HG02588 (cell line): ENCODE data around the gene RAB33B.

ENCODE experiments used
- ATAC-seq: cut with Tn5 transposase; IDR thresholded peaks from one replicate; pipeline ENCODE4 v1.9.1; 2021; ENCODE audit warnings: mild to moderate bottlenecking, moderate library complexity; ENCODE audit not compliant: unreplicated experiment

The RAB33B gene

GRCh38 chr4:139503622-139504166, 49.8 kb downstream of the RAB33B start:
- no peak for ATAC-seq

- no peak for ATAC-seq
Observed at GRCh38 chr4:139506774-139507173, 52.9 kb downstream of the RAB33B start.

- ATAC-seq: no peak
Observed at GRCh38 chr4:139508581-139509237, 54.8 kb downstream of the RAB33B start.

DNA sequence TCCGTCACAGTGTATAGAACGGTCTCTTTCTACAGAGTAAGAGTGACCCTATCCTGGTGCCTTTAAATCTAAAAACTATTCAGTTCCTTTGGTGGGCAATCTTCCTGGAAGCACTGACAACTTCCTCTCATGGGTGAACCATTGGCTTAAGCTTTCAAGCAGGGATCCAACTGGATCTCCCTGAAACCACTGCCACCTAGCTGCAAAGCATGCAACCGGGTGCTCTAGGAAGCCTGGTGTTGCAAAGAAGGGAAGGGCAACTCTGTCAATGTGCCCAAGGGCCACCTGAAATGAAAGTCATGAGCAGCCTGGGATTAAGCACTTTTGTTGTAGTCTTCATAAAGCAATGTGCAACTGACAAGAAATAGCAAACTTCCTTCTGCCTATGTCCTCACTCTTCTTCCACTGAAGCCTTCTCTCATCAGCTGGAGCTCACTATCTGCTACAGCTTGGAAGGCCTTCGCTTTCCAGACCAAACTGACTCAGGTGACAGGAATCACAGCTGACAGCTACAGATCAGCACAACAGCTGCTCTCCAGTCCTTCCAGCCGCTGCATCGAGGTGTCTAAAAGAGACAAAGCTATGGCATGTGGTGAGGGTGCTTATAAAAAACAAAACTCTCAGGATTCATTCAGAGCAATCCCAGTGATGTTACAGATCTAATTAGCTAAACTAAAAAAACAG, 55.9 kb downstream of the RAB33B start:
- ATAC-seq: no peak

DNA sequence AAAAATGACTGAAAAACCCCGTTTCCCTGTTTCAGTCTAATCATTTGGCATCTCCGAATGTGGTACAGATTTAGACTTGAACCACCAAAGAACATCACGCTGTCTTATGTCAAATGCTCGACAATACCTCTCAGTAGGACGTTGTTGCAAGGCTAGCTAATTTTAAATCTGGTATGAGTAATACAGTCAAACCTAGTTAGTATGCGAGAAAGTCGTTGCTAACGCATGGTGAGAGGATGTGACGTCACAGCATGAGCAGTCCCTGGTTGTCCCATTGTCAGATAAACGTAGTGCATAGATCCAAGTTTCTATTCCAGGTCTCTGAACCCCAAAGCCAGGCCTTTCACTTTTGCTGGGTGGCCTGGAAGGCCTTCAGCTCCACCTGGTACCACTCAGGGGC, 57.4 kb downstream of the RAB33B start:
- ATAC-seq: no peak

DNA sequence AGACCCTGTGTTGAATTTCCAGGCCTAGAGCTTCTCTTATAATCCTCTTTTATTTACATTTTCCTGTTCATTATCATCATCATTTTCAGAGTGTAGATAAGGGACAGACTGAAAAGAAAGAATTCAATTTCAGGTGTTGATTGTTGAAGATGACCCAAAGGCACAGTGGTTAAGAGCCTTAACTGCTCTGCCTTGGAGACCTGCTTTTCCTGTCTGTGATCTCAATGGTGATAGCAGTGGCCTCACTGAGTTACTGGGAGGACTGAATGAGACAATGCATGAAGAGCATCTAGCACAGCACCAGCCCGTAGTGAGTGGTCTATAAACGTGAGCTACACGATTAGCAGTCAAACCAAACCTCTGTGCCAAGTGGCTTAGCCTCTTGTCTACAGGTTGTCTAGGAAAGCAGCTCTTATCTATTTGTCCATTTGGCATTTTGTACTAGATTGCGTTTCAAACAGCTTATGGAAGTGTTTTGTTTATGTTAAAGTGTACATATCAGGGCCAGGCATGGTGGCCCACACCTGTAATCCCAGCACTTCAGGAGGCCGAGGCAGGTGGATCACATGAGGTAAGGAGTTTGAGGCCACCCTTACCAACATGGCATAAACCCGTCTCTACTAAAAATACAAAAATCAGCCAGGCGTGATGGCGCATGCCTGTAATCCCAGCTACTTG, 60.6 kb downstream of the RAB33B start:
- no peak for ATAC-seq

DNA sequence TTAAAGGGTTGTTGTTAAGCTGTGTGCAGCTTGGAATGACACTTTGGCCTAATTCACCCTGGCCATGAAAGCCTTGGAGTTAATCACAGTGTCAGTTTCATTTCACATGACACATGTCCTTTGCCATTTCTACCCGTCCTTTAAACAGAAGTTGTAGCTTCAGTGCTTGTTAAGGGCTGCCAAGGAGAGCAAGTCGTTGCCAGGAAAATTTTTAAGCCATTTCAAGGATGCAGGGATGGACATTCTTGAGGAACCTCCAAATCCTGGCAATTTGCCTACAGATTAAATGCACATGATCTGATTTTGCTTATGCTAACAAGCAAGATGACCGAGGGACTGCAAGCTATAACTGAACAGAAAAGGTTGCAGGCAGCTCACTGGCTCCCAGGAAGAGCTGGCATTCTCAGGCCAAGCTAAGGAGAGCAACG, 61.6 kb downstream of the RAB33B start:
- no peak for ATAC-seq

DNA sequence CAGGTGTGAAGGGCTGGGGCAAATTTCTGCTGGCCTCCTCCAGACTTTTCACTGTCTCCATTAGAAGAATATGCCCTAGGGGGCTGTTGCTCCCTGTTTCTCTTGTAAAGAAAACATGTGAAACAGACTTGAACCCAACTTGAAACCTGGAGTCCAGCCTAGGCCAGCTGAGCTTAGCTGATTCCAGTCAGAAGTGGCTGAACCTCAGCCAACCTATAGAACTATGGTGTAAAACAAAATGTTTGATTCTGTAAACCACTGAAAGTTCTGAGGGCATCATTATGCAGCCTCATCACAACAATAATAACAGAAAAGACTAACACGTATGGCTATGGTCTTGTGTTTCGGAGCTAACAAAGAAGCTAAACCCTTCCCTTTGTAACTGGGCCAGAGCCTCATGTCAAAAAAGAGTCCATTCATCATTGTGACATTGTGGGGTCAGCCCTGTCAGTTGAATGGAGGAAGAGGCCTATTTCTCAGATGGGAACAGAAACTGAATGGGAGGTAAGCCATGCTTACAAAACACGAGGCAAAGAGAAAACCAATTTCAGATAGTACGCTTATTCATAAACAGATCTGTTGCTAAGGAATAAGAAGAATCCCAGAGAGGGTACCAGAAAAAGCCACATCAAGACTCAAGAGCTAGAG, 68.0 kb downstream of the RAB33B start:
- ATAC-seq: no peak

GRCh38 chr4:139522457-139522856, 68.5 kb downstream of the RAB33B start:
- ATAC-seq: no peak

DNA sequence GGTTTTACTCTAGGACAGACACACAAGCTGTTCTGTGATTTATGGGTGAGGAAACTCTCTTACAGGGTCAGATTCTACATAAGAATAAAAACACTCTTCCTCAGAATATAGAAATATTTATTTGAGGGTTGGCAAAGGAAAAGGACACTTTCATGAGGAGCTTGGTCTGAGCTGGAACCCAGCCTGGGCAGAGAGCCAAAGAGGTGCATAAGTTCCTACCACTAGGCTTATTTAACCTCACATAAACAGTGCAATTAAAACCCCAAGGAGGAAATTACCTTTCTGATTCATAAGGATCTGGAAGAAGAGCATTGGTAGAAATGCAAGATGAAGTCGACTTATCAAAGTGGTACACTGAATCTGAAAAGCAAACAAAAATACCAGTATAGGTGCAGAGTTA, 69.2 kb downstream of the RAB33B start:
- ATAC-seq: no peak

- ATAC-seq: no peak
Observed at GRCh38 chr4:139524062-139524631, 70.2 kb downstream of the RAB33B start.

- no peak for ATAC-seq
Observed at GRCh38 chr4:139525414-139525813, 71.5 kb downstream of the RAB33B start.
